ENCODE measurements around the gene LIN28B.

Gene LIN28B

GRCh38 chr6:104936766-104937535, 20.0 kb upstream of the LIN28B start:
- no peak for TF ChIP-seq EZH2phosphoT487 (IDR thresholded peaks at IDR 0.05; ENCODE audit: borderline replicate concordance, low read length)
- TF ChIP-seq CTCF (IDR thresholded peaks at IDR 0.05; ENCODE audit: low read depth, low read length, poor library complexity, severe bottlenecking) = no peak
- H4K20me1 ChIP-seq (ENCODE audit: control insufficient read depth, insufficient read depth, low read depth, low read length) = no peaks in the 10 kb centered on the region
- no peaks in the 10 kb centered on the region for H3K9me2 ChIP-seq (replicated peaks; ENCODE audit: control insufficient read depth, low read length)
- H3K79me2 ChIP-seq (ENCODE audit: control insufficient read depth, low read length) = no peaks in the 10 kb centered on the region
- no peak overlapping the region for H3K27ac ChIP-seq (ENCODE audit: low read depth, low read length)
- no peaks in the 10 kb centered on the region for H3F3A ChIP-seq (ENCODE audit: control insufficient read depth, insufficient read depth)
- H3K4me1 ChIP-seq (ENCODE audit: control insufficient read depth, low read length) = no peaks in the 10 kb centered on the region
- H3K36me3 ChIP-seq (ENCODE audit: control insufficient read depth, low read length) = no peaks in the 10 kb centered on the region
- H3K4me3 ChIP-seq (ENCODE audit: low read length) = no peak overlapping the region
- H3K9me3 ChIP-seq (ENCODE audit: control insufficient read depth, insufficient read depth, low read length) = no peaks in the 10 kb centered on the region
- no peaks in the 10 kb centered on the region for H3K27me3 ChIP-seq (ENCODE audit: control insufficient read depth, low read length)
- H3K4me2 ChIP-seq (ENCODE audit: low read length) = no peak overlapping the region

GRCh38 chr6:104940238-104940892, 16.5 kb upstream of the LIN28B start:
- no peaks in the 10 kb centered on the region for H4K20me1 ChIP-seq (ENCODE audit: control insufficient read depth, insufficient read depth, low read depth, low read length)
- no peaks in the 10 kb centered on the region for H3K9me3 ChIP-seq (ENCODE audit: control insufficient read depth, insufficient read depth, low read length)
- H3K4me3 ChIP-seq (ENCODE audit: low read length) = no peak overlapping the region
- no peaks in the 10 kb centered on the region for H3F3A ChIP-seq (ENCODE audit: control insufficient read depth, insufficient read depth)
- H3K36me3 ChIP-seq (ENCODE audit: control insufficient read depth, low read length) = no peaks in the 10 kb centered on the region
- H3K27ac ChIP-seq (ENCODE audit: low read depth, low read length) = no peak overlapping the region
- no peaks in the 10 kb centered on the region for H3K9me2 ChIP-seq (replicated peaks; ENCODE audit: control insufficient read depth, low read length)
- no peaks in the 10 kb centered on the region for H3K4me1 ChIP-seq (ENCODE audit: control insufficient read depth, low read length)
- H3K27me3 ChIP-seq (ENCODE audit: control insufficient read depth, low read length) = no peaks in the 10 kb centered on the region
- TF ChIP-seq EZH2phosphoT487 (IDR thresholded peaks at IDR 0.05; ENCODE audit: borderline replicate concordance, low read length) (no peak), CTCF (IDR thresholded peaks at IDR 0.05; ENCODE audit: low read depth, low read length, poor library complexity, severe bottlenecking) (no peak)
- H3K4me2 ChIP-seq (ENCODE audit: low read length) = no peak overlapping the region
- H3K79me2 ChIP-seq (ENCODE audit: control insufficient read depth, low read length) = no peaks in the 10 kb centered on the region

- H3F3A ChIP-seq (ENCODE audit: control insufficient read depth, insufficient read depth) = no peaks in the 10 kb centered on the region
- no peaks in the 10 kb centered on the region for H3K79me2 ChIP-seq (ENCODE audit: control insufficient read depth, low read length)
- H3K4me1 ChIP-seq (ENCODE audit: control insufficient read depth, low read length) = no peaks in the 10 kb centered on the region
- H3K27me3 ChIP-seq (ENCODE audit: control insufficient read depth, low read length) = no peaks in the 10 kb centered on the region
- no peak overlapping the region for H3K4me2 ChIP-seq (ENCODE audit: low read length)
- TF ChIP-seq EZH2phosphoT487 (IDR thresholded peaks at IDR 0.05; ENCODE audit: borderline replicate concordance, low read length) (no peak), CTCF (IDR thresholded peaks at IDR 0.05; ENCODE audit: low read depth, low read length, poor library complexity, severe bottlenecking) (no peak)
- H3K9me2 ChIP-seq (replicated peaks; ENCODE audit: control insufficient read depth, low read length) = no peaks in the 10 kb centered on the region
- H3K27ac ChIP-seq (ENCODE audit: low read depth, low read length) = no peak overlapping the region
- no peaks in the 10 kb centered on the region for H3K9me3 ChIP-seq (ENCODE audit: control insufficient read depth, insufficient read depth, low read length)
- H4K20me1 ChIP-seq (ENCODE audit: control insufficient read depth, insufficient read depth, low read depth, low read length) = no peaks in the 10 kb centered on the region
- no peak overlapping the region for H3K4me3 ChIP-seq (ENCODE audit: low read length)
- no peaks in the 10 kb centered on the region for H3K36me3 ChIP-seq (ENCODE audit: control insufficient read depth, low read length)
Measured at GRCh38 chr6:104940893-104941728, 15.8 kb upstream of the LIN28B start.
